Mesodermal cell (in vitro differentiated cells): ENCODE results near the gene C1QTNF6.

Experiments
- H3K27ac ChIP-seq: 2 replicates; pipeline ENCODE4 v1.7.0; 2013; ENCODE audit warnings: mild to moderate bottlenecking, low read depth, low read length, moderate library complexity; ENCODE audit not compliant: severe bottlenecking
- H3K36me3 ChIP-seq: 2 replicates; pipeline ENCODE4 v1.7.1; 2013; ENCODE audit warnings: mild to moderate bottlenecking, low read length, moderate library complexity; ENCODE audit not compliant: control insufficient read depth, insufficient read depth
- H3K4me1 ChIP-seq: one replicate; pipeline ENCODE4 v1.7.1; 2013; ENCODE audit warnings: mild to moderate bottlenecking, low read length; ENCODE audit not compliant: insufficient read depth, control insufficient read depth, poor library complexity, severe bottlenecking
- H3K4me3 ChIP-seq: 2 replicates; pipeline ENCODE4 v1.7.0; 2013; ENCODE audit warnings: low read length, control low read depth, mild to moderate bottlenecking; ENCODE audit not compliant: insufficient read depth, poor library complexity, severe bottlenecking; ENCODE audit errors: extremely low read depth
- H3K9me3 ChIP-seq: 2 replicates; pipeline ENCODE4 v1.7.1; 2013; ENCODE audit warnings: mild to moderate bottlenecking, low read length, moderate library complexity; ENCODE audit not compliant: control insufficient read depth
- WGBS, 2 experiments: methylation state at CpG; one replicate each; pipeline ENCODE4 v1.1.5; 2013; ENCODE audit warnings: missing lambda C conversion rate in 2 of 2; ENCODE audit not compliant: insufficient coverage in 2 of 2; 5-methylcytosine and 5-hydroxymethylcytosine counted together

Gene C1QTNF6

DNA sequence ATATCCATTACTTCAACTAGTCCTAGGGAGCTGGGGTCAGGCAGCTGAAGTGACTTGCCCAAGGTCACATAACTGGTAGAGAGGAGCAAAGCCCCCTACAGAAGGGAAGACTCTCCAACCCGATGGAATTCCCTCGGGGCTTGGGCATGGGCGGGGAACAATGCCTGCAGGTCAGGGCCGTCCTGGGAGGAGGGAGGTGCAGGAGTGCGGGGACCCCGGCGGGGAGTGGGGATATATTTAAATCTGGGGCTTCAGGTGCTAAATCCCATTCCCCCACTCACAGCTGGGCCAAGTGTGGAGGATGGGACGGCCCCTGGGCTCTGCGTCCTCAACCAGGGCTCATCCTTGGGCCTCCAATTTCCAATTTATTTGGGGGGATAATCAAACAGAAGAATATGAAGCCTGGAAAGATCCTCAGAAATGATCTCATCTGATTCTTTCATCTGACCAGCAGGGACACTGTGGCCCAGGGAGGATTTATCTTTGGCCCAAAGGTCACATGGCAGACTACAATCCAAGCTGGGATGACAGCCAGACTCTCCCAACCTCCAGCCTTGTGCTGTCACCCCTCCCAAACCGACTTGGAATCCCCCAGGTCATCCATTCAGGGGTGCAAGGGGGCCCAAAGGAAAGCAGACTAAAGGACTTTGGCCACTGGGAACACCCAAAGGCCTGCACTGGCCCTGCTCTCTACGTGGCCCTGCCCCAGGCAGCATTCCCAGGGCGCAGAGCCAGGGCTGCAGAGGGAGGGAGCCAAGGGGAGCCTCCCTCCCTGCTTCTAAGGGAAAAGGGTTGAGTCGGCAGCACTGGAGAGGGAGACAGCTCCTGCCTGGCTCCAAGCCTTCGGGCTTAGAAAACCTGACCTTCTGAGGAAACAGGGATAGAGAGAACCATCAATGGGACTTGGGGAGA is 8.7 kb upstream of the C1QTNF6 start:
- peaks cover 8% of the 10 kb centered on the region for H3K4me1 ChIP-seq
- H3K9me3 ChIP-seq: peaks cover 10% of the 10 kb centered on the region
- no peak overlapping the region for H3K4me3 ChIP-seq
- H3K36me3 ChIP-seq: no peaks in the 10 kb centered on the region
- 66 to 72% methylated on average over 6 to 8 of the region's 14 CpGs for WGBS, 2 experiments
- H3K27ac ChIP-seq: no peak overlapping the region

DNA sequence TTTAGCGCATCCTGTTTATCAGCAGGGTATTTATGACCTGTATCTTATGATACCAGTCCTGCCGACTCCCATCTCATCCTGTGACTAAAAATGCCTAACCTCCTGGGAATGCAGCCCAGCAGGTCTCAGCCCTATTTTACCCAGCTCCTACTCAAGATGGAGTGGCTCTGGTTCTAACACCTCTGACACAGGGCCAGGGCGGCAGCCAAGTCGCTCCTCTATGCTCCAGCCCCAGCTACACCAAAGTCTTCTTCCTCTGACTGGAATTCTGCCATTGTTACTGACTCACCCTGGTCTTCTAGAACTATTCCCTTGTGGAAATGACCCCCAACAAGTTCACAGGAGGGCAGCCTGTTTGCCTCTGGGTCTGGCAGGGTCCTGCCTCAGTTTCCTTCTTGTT is 7.9 kb upstream of the C1QTNF6 start:
- 96% methylated on average over 3 to 4 of the region's 4 CpGs for WGBS, 2 experiments
- Histone ChIP-seq H3K36me3 (no peaks in the 10 kb centered on the region), H3K27ac (no peak overlapping the region), H3K4me3 (no peak overlapping the region), H3K4me1 (peaks cover 8% of the 10 kb centered on the region), H3K9me3 (peaks cover 10% of the 10 kb centered on the region)

DNA sequence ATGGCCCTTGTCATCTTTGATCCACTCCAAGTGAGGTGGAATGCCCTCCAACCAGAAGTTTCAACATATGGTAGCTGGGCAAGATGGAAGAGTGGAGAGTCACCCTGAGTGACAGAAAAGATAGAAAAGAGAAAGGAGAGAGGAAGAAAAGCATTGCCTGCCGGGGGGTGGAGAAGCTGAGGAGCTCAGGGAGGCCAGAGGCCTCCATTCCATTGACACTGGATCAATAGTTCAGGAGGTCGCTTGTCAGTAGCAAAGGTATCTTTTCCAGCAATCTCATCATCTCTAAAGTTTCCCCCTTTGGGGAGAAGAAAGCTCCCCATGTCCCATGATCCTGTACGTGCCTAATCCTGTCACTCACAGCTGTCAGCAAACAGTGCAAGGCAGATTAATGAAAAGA is 6.7 kb upstream of the C1QTNF6 start:
- H3K27ac ChIP-seq: no peak overlapping the region
- no peaks in the 10 kb centered on the region for H3K36me3 ChIP-seq
- H3K4me1 ChIP-seq: peaks cover 13% of the 10 kb centered on the region
- H3K9me3 ChIP-seq: peaks cover 10% of the 10 kb centered on the region
- H3K4me3 ChIP-seq: no peak overlapping the region
- WGBS, 2 experiments: 80 to 91% methylated on average over 1 to 2 of the region's 3 CpGs

DNA sequence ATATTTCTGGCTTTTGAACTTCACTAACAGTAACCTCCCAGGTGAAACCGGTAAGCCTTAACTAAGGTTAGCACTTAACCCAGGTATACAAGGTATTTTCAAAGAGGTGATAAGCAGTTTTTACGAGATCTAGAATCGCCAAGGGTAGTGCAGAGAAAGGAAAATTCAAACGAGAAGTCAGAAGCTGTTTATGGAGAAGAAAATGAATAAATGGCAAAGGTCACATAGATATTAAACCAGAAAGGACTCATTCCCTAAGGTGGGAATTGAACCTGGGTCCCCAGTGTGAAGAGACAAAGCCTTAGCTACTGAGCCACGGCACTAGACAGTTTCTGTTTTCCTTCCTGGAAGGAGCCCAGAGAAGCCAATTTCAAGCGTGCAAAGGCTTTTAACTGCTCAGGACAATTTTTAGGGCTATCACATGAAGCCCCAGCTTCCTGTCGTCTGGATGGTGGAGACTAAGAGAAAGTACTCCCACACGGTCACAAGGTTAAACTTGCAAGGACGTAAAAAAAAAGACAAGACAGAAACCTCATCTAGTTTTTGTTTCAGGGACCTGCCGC is 5.7 kb upstream of the C1QTNF6 start:
- peaks cover 23% of the 10 kb centered on the region for H3K4me1 ChIP-seq
- H3K4me3 ChIP-seq: no peak overlapping the region
- H3K9me3 ChIP-seq: peaks cover 10% of the 10 kb centered on the region
- no peaks in the 10 kb centered on the region for H3K36me3 ChIP-seq
- no peak overlapping the region for H3K27ac ChIP-seq
- WGBS, 2 experiments: 90 to 93% methylated on average over 9 of the region's 10 CpGs

DNA sequence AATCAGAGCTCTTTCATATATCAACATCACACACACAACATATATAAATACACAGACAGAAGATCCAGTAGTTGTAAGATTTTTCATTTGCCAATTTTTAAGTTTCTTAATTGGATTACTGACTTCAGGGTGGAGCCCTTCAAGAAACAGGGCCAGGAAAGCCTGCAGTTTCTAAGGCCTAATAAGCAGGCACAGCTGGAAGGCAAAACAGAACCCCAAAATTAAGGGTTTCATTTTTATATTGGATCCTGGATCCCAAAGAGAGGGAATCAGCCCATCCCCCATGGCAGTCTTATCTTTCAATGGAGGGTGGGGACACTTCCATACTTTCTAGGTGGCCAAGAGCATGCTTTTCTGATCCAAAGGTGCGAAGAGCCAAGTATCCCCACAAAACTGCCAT is 4.7 kb upstream of the C1QTNF6 start:
- Histone ChIP-seq H3K4me3 (no peak overlapping the region), H3K27ac (no peak overlapping the region)
- WGBS, 2 experiments: 92% methylated on average over 1 of the region's 1 CpG; no CpG with 5 or more reads in 1 of the 2 experiments

DNA sequence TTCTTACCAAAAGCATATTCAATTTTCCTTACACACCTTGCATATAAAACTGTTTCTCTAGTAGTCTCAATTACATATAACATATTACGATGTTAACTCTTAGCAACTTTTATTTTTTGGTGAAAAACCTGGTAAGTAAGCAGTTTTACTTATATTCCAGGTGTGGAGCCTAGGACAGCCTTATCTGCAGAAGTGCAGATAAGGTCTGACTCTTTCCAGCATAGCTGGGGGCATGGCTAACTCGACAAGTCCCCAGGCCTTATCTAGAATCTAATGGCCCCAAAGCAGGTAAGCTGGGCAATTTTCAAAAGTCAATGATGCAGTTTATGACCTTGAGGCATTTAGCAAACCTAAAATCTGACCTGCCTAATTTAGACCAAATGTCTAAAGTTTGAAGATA is 4.2 kb upstream of the C1QTNF6 start:
- Histone ChIP-seq H3K4me3 (no peak overlapping the region), H3K4me1 (peaks cover 23% of the 10 kb centered on the region), H3K9me3 (peaks cover 10% of the 10 kb centered on the region), H3K36me3 (no peaks in the 10 kb centered on the region), H3K27ac (no peak overlapping the region)
- WGBS, 2 experiments: 80 to 90% methylated on average over 1 of the region's 2 CpGs

More for the DNA sequence above, 4.7 kb upstream of the C1QTNF6 start:
- Histone ChIP-seq H3K36me3 (no peaks in the 10 kb centered on the region), H3K9me3 (peaks cover 10% of the 10 kb centered on the region), H3K4me1 (peaks cover 25% of the 10 kb centered on the region)

DNA sequence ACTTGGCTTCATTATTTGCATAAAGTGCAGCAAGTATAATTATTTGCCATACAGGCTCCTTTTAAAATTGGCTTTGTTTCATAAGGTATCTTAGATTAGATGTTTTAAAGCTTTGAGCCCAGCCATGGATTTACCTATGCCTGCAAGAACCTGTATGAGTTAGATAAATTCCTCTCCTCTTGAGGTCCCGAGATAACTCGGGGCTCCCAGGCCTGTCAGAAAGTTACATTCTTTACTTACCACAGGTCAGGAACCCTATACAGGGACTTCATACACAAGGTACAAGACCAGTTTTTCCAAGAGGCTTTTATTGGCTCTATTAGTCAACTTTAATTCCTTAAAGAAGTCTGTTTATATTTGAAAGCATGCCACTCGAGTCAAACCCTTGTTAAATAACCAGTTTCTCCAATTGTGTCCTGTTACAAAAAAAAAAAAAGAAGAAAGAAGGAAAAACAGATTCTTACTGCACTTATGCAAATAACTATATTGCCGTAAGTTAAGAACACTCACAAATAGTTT is 2.3 kb upstream of the C1QTNF6 start:
- H3K4me3 ChIP-seq: no peak overlapping the region
- 92% methylated on average over 2 of the region's 4 CpGs; no CpG with 5 or more reads in 1 of the 2 experiments for WGBS, 2 experiments
- no peaks in the 10 kb centered on the region for H3K36me3 ChIP-seq
- no peak overlapping the region for H3K27ac ChIP-seq
- peaks cover 30% of the 10 kb centered on the region for H3K4me1 ChIP-seq
- H3K9me3 ChIP-seq: peaks cover 10% of the 10 kb centered on the region

DNA sequence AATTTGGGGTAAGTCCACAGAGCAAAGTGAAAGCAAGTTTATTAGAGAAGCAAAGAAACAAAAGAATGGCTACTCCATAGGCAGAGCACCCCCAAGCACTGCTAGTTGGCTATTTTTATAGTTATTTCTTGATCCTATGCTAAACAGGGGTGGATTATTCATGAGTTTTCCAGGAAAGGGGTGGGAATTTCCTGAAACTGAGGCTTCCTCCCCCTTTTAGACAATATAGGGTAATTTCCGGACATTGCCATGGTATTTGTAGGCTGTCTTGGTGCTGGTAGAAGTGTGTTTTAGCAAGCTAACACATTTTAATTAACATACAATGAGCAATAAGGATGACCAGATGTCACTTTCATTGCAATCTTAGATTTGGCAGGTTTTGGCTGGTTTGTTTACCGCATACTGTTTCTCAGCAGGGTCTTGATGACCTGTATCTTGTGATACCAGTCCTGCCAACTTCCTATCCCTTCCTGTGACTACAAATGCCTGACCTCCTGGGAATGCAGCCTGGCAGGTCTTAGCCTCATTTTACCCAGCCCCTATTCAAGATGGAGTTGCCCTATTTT is 937 bp upstream of the C1QTNF6 start:
- Histone ChIP-seq H3K9me3 (peaks cover 10% of the 10 kb centered on the region), H3K27ac (peak overlapping the region; percentile 93), H3K4me1 (peaks cover 30% of the 10 kb centered on the region), H3K36me3 (peaks cover 5% of the 10 kb centered on the region), H3K4me3 (no peak overlapping the region)
- 45 to 56% methylated on average over 1 of the region's 2 CpGs for WGBS, 2 experiments

DNA sequence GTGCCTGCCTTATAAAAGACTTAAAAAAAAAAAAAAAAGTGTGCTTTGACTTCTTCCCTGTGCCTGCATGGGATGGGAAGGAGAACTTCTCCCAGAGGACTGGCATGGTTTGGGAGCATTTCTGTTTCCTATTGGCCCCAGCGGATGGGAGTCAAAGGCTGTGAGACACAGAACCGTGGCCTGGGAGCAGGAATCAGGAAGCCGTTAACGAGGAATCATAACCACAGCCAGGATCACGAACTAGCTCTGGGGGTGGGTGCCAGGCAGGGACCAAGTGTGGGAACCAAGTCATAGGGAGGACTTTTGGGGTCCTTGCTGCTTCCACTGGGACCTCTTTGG is 526 bp downstream of the C1QTNF6 start:
- peaks cover 30% of the 10 kb centered on the region for H3K4me1 ChIP-seq
- peak overlapping the region; percentile 51 for H3K4me3 ChIP-seq
- WGBS, 2 experiments: 17 to 24% methylated on average over 2 to 4 of the region's 5 CpGs
- H3K27ac ChIP-seq: peak overlapping the region; percentile 93
- peaks cover 4% of the 10 kb centered on the region for H3K9me3 ChIP-seq
- H3K36me3 ChIP-seq: peaks cover 13% of the 10 kb centered on the region

DNA sequence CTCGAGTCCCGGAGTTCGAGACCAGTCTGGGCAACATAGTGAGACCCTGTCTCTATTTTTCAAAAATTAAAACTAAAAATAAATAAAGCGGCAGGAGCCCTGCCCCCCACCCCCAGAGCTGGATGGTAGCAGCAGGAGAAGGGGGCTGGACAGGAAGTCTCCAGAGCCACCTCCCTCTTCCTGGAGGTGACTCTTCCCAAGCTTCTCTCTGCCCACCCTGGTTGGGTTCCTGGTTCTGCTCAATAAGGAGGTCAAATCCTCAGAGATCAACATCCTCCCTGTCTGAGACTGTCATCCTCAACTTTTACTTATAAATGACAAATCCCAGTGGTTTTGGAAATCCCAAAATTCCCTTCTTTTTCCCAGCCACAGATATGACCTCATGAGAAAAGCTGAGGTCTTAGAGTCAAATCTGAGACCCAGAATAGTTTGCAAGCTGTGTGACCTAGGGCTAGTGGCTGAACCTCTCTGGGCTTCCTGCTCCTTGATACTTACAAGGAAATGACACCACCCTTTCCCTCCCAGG is 987 bp downstream of the C1QTNF6 start:
- peak overlapping the region; percentile 93 for H3K27ac ChIP-seq
- H3K4me3 ChIP-seq: peak overlapping the region; percentile 51

More for the DNA sequence above, 987 bp downstream of the C1QTNF6 start:
- WGBS, 2 experiments: 90% methylated on average over 2 of the region's 4 CpGs; no CpG with 5 or more reads in 1 of the 2 experiments
- Histone ChIP-seq H3K4me1 (peaks cover 30% of the 10 kb centered on the region), H3K36me3 (peaks cover 15% of the 10 kb centered on the region), H3K9me3 (peaks cover under 1% of the 10 kb centered on the region)
